Measurements from ENCODE around the gene GSTM1.

DNA sequence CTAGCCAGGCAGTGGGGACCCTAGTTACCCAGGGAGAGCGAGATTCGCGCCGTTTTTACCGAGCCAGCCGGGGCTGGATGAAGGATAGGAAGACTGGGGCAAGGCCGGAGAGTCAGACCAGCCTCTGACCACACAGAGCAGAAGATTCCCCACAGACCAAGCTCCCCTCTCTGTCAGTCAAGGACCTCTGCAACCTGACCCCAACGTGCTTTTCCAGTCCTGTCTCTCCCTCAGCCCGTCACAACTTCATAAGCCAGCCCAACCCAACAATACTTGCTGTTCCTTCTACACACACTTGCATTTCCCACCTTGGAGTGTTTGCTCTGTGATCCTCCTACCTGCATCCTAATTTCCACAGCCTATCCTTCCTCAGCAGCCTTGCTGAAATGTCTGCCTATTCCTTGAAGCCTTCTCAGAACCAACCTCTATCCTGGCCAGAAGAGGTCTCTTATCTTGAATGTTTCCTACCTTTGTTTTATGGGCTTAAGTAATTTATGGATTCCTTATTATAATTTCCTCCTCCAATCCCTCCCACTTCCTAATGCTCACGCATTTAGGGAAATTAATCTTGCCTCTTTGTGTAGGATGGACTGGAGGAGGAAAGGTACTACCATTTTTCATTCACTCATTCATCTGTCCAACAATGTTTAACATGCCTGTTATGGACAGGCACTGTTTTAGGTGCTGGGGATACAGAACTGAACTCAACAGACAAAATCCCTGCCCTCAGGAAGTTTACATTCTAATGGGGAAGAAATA, 53.2 kb downstream of the GSTM1 start, which contains the start of gene GSTM3:
- TF ChIP-seq, protein P1, sequence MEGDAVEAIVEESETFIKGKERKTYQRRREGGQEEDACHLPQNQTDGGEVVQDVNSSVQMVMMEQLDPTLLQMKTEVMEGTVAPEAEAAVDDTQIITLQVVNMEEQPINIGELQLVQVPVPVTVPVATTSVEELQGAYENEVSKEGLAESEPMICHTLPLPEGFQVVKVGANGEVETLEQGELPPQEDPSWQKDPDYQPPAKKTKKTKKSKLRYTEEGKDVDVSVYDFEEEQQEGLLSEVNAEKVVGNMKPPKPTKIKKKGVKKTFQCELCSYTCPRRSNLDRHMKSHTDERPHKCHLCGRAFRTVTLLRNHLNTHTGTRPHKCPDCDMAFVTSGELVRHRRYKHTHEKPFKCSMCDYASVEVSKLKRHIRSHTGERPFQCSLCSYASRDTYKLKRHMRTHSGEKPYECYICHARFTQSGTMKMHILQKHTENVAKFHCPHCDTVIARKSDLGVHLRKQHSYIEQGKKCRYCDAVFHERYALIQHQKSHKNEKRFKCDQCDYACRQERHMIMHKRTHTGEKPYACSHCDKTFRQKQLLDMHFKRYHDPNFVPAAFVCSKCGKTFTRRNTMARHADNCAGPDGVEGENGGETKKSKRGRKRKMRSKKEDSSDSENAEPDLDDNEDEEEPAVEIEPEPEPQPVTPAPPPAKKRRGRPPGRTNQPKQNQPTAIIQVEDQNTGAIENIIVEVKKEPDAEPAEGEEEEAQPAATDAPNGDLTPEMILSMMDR (IDR thresholded peaks at IDR 0.05) = no peak
- TF ChIP-seq POLR2A (IDR thresholded peaks at IDR 0.05) = no peak
